Urothelium cell line (cell line): ENCODE data around the gene FECH.
"Not testable (repeated sequence)": the region's sequence is repeated elsewhere in the genome, so short reads cannot be mapped to it uniquely, and the experiment has no call there.

Source experiments
- DNase-seq: peaks from one replicate; pipeline ENCODE4 v3.0.0; 2011; ENCODE audit warnings: low spot score, mixed read lengths
- FAIRE-seq: peaks from 2 replicates; lab custom pipeline; 2011; peaks lifted over from hg19 to GRCh38; lab: Jason Lieb, UNC

The FECH gene

GRCh38 chr18:57533868-57534510 is 52.5 kb downstream of the FECH start:
- FAIRE-seq = no peak
- DNase-seq = no peak

- DNase-seq = no peak
- FAIRE-seq = no peak
Observed at GRCh38 chr18:57533006-57533867, 53.3 kb downstream of the FECH start.

- FAIRE-seq (no peak), DNase-seq (no peak)
Observed at GRCh38 chr18:57529151-57529550, 57.4 kb downstream of the FECH start.

- FAIRE-seq (no peak), DNase-seq (no peak)
Observed at GRCh38 chr18:57527556-57528229, 58.8 kb downstream of the FECH start.

GRCh38 chr18:57523171-57523956 is 63.1 kb downstream of the FECH start:
- FAIRE-seq (no peak), DNase-seq (no peak)

- FAIRE-seq, DNase-seq: not testable (repeated sequence)
Observed at GRCh38 chr18:57522348-57522747, 64.2 kb downstream of the FECH start.

GRCh38 chr18:57519668-57520424 is 66.7 kb downstream of the FECH start:
- no peak for FAIRE-seq
- DNase-seq = no peak

GRCh38 chr18:57518533-57518932 is 68.0 kb downstream of the FECH start:
- DNase-seq (no peak), FAIRE-seq (no peak)

- FAIRE-seq = no peak
- DNase-seq = no peak
Observed at GRCh38 chr18:57516056-57516455, 70.4 kb downstream of the FECH start.

- DNase-seq (no peak), FAIRE-seq (no peak)
Observed at GRCh38 chr18:57505231-57505630, 81.3 kb downstream of the FECH start.

GRCh38 chr18:57502624-57503023 is 83.9 kb downstream of the FECH start:
- DNase-seq = no peak
- FAIRE-seq = no peak

GRCh38 chr18:57498682-57499256 is 87.7 kb downstream of the FECH start:
- DNase-seq (no peak), FAIRE-seq (no peak)
